ENCODE data around the gene SLC5A5. TPM values are rescaled to one million over a fixed set of nuclear protein-coding genes. Genes with fewer than 3 reads are reported as not detected.

The SLC5A5 gene
- polyA plus RNA-seq, 1 of the 3 experiments (the other 2 are of a cell fraction) = 0.02 TPM

DNA sequence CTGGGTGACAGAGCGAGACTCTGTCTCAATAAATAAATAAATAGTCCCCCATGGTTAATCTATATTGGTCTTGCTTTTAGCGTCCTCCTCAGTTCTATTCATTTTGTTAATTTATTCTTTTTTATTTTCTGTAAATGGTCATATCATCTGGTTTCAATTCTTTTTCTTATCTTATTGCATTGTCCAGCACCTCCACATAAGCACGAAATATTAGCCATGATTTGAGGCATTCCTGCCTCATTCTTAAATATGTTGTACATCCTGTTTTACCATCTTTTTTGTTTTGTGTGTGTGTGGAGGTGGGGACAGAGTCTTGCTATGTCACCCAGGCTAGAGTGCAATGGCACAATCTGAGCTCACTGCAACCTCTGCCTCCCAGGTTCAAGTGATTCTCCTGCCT, 36.5 kb downstream of the SLC5A5 start:
- no peak for DNase-seq
- Histone ChIP-seq H3K36me3 (replicated peaks in 1 of 2; ENCODE audit: control insufficient read depth in 1 of 2, insufficient read depth in 2 of 2, low read length in 1 of 2) (no peaks in the 10 kb centered on the region), H3K79me2 (ENCODE audit: insufficient read depth) (no peaks in the 10 kb centered on the region), H3K27ac (ENCODE audit: low read depth in 2 of 2, low read length in 1 of 2) (no peak overlapping the region), H3K4me2 (no peak overlapping the region), H2AFZ (ENCODE audit: low read depth) (no peak overlapping the region), H3K9ac (no peak overlapping the region), H3K9me3 (0 out of 2 replicates have a peak, but pooled peaks cover 6% of the 10 kb centered on the region), H3K4me3 (ENCODE audit: low read depth in 2 of 2, low read length in 1 of 2) (no peak overlapping the region), H3K4me1 (ENCODE audit: control insufficient read depth in 1 of 2, insufficient read depth in 2 of 2, low read depth in 1 of 2, low read length in 1 of 2) (no peaks in the 10 kb centered on the region), H3F3A (replicated peaks; ENCODE audit: insufficient read depth) (no peaks in the 10 kb centered on the region), H4K20me1 (ENCODE audit: insufficient read depth) (no peaks in the 10 kb centered on the region), H3K27me3 (ENCODE audit: insufficient read depth) (no peaks in the 10 kb centered on the region), H3K9me2 (no peaks in the 10 kb centered on the region)
- POLR2A ChIA-PET = no interaction called here
- TF ChIP-seq TAF1 (IDR thresholded peaks at IDR 0.05; ENCODE audit: borderline replicate concordance, low read depth, low read length) (no peak), POLR2AphosphoS5 (IDR thresholded peaks at IDR 0.05; ENCODE audit: low read depth, low read length) (no peak), RCOR1 (IDR thresholded peaks at IDR 0.05; ENCODE audit: low read length) (no peak), GATA2 (CRISPR knock-in tag; IDR thresholded peaks at IDR 0.05) (no peak), ELF1 (IDR thresholded peaks at IDR 0.05) (no peak), RFX5 (IDR thresholded peaks at IDR 0.05; ENCODE audit: low read length) (no peak), YY1 (IDR thresholded peaks at IDR 0.05; ENCODE audit: low read depth) (no peak), SMC3 (IDR thresholded peaks at IDR 0.05; ENCODE audit: low read depth, low read length) (no peak), MXI1 (IDR thresholded peaks at IDR 0.05; ENCODE audit: low read depth, low read length) (no peak), RAD21 (IDR thresholded peaks at IDR 0.05; ENCODE audit: low read length) (no peak), FOXM1 (IDR thresholded peaks at IDR 0.05; ENCODE audit: low read depth) (no peak), USF1 (IDR thresholded peaks at IDR 0.05; ENCODE audit: borderline replicate concordance, low read depth) (no peak), MAX (IDR thresholded peaks at IDR 0.05; ENCODE audit: low read depth) (no peak), TCF12 (IDR thresholded peaks at IDR 0.05) (no peak), IRF3 (IDR thresholded peaks at IDR 0.05; ENCODE audit: low read depth, low read length) (no peak), RXRA (IDR thresholded peaks at IDR 0.05; ENCODE audit: borderline replicate concordance, low read depth) (no peak)
- TF ChIP-seq, protein P1, sequence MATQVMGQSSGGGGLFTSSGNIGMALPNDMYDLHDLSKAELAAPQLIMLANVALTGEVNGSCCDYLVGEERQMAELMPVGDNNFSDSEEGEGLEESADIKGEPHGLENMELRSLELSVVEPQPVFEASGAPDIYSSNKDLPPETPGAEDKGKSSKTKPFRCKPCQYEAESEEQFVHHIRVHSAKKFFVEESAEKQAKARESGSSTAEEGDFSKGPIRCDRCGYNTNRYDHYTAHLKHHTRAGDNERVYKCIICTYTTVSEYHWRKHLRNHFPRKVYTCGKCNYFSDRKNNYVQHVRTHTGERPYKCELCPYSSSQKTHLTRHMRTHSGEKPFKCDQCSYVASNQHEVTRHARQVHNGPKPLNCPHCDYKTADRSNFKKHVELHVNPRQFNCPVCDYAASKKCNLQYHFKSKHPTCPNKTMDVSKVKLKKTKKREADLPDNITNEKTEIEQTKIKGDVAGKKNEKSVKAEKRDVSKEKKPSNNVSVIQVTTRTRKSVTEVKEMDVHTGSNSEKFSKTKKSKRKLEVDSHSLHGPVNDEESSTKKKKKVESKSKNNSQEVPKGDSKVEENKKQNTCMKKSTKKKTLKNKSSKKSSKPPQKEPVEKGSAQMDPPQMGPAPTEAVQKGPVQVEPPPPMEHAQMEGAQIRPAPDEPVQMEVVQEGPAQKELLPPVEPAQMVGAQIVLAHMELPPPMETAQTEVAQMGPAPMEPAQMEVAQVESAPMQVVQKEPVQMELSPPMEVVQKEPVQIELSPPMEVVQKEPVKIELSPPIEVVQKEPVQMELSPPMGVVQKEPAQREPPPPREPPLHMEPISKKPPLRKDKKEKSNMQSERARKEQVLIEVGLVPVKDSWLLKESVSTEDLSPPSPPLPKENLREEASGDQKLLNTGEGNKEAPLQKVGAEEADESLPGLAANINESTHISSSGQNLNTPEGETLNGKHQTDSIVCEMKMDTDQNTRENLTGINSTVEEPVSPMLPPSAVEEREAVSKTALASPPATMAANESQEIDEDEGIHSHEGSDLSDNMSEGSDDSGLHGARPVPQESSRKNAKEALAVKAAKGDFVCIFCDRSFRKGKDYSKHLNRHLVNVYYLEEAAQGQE (IDR thresholded peaks at IDR 0.05; ENCODE audit: low read depth, low read length) = no peak
- TF ChIP-seq, protein P2, sequence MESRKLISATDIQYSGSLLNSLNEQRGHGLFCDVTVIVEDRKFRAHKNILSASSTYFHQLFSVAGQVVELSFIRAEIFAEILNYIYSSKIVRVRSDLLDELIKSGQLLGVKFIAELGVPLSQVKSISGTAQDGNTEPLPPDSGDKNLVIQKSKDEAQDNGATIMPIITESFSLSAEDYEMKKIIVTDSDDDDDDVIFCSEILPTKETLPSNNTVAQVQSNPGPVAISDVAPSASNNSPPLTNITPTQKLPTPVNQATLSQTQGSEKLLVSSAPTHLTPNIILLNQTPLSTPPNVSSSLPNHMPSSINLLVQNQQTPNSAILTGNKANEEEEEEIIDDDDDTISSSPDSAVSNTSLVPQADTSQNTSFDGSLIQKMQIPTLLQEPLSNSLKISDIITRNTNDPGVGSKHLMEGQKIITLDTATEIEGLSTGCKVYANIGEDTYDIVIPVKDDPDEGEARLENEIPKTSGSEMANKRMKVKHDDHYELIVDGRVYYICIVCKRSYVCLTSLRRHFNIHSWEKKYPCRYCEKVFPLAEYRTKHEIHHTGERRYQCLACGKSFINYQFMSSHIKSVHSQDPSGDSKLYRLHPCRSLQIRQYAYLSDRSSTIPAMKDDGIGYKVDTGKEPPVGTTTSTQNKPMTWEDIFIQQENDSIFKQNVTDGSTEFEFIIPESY (IDR thresholded peaks at IDR 0.05; ENCODE audit: borderline replicate concordance, low read depth) = no peak
- CTCF ChIA-PET = interaction anchor here (3.2 kb wide), 1 partner anchor 24 kb away, joined by 13 read pairs; the partner anchor contains the start of gene CCDC124
- WGBS (ENCODE audit: low lambda C conversion rate) = 28% methylated on average over 3 of the region's 3 CpGs
